Neutrophil (primary cell): ENCODE measurements around the gene ANTXRL.
"Not testable (repeated sequence)": the region's sequence is repeated elsewhere in the genome, so short reads cannot be mapped to it uniquely, and the experiment has no call there.

Source experiments
- H3K27ac ChIP-seq: fragments of 200-600 bp; sonication (generic); 2 replicates; pipeline ENCODE4 v1.5.1; 2016; ENCODE audit warnings: mild to moderate bottlenecking, moderate library complexity
- H3K27me3 ChIP-seq: fragments of 200-600 bp; sonication (generic); 2 replicates; pipeline ENCODE4 v1.6.0; 2016; ENCODE audit warnings: mild to moderate bottlenecking
- H3K36me3 ChIP-seq: fragments of 200-600 bp; sonication (generic); 2 replicates; pipeline ENCODE4 v1.5.1; 2017
- H3K4me1 ChIP-seq, 2 experiments: fragments of 200-600 bp in 1 of 2; sonication (generic) in 1 of 2; 1 replicate in 1 of 2; 2 replicates in 1 of 2; pipeline versions ENCODE4 v1.5.1 to v1.6.1; 2013 to 2016; ENCODE audit warnings: low read depth in 1 of 2, low read length in 1 of 2, mild to moderate bottlenecking in 1 of 2, moderate library complexity in 1 of 2; ENCODE audit not compliant: control insufficient read depth in 1 of 2, insufficient read depth in 1 of 2
- H3K4me3 ChIP-seq, 2 experiments: fragments of 200-600 bp in 1 of 2; sonication (generic) in 1 of 2; 1 replicate in 1 of 2; 2 replicates in 1 of 2; pipeline ENCODE4 v1.5.1; 2013 to 2016; ENCODE audit warnings: low read depth in 1 of 2, low read length in 1 of 2, mild to moderate bottlenecking in 1 of 2, moderate library complexity in 1 of 2
- H3K9me3 ChIP-seq: fragments of 200-600 bp; sonication (generic); 2 replicates; pipeline ENCODE4 v1.5.1; 2016
- CTCF ChIP-seq: fragments of 200-600 bp; sonication (generic); IDR thresholded peaks from 2 replicates; pipeline ENCODE4 v1.5.1; 2016; ENCODE audit warnings: antibody characterized with exemption

The ANTXRL gene

GRCh38 chr10:46297406-46298204 lies 10.8 kb downstream of the ANTXRL start:
- H3K4me1 ChIP-seq = peaks cover 76 to 80% of the 10 kb centered on the region in 2 experiments
- H3K4me3 ChIP-seq = no peak overlapping the region
- no peaks in the 10 kb centered on the region for H3K27me3 ChIP-seq
- no peak for TF ChIP-seq CTCF
- no peak overlapping the region for H3K27ac ChIP-seq
- no peaks in the 10 kb centered on the region for H3K36me3 ChIP-seq
- no peaks in the 10 kb centered on the region for H3K9me3 ChIP-seq

GRCh38 chr10:46298477-46299285 lies 11.9 kb downstream of the ANTXRL start:
- no peaks in the 10 kb centered on the region for H3K27me3 ChIP-seq
- no peaks in the 10 kb centered on the region for H3K36me3 ChIP-seq
- H3K4me3 ChIP-seq = peak overlapping the region; percentile 31 to 53
- peaks cover 81 to 82% of the 10 kb centered on the region in 2 experiments for H3K4me1 ChIP-seq
- peak overlapping the region; percentile 94 for H3K27ac ChIP-seq
- TF ChIP-seq CTCF = no peak
- no peaks in the 10 kb centered on the region for H3K9me3 ChIP-seq

- Histone ChIP-seq H3K27me3 (no peaks in the 10 kb centered on the region), H3K9me3 (no peaks in the 10 kb centered on the region), H3K4me1 (peaks cover 81 to 83% of the 10 kb centered on the region in 2 experiments), H3K36me3 (no peaks in the 10 kb centered on the region), H3K27ac (peak overlapping the region; percentile 94), H3K4me3 (peak overlapping the region; percentile 31 to 53)
- no peak for TF ChIP-seq CTCF
Measured at GRCh38 chr10:46299286-46299535, 12.4 kb downstream of the ANTXRL start.

GRCh38 chr10:46299536-46300369 lies 13.0 kb downstream of the ANTXRL start:
- Histone ChIP-seq H3K27me3 (no peaks in the 10 kb centered on the region), H3K27ac (peak overlapping the region; percentile 94), H3K36me3 (no peaks in the 10 kb centered on the region), H3K4me3 (peak overlapping the region; percentile 31 to 53), H3K4me1 (peaks cover 80 to 83% of the 10 kb centered on the region in 2 experiments), H3K9me3 (no peaks in the 10 kb centered on the region)
- no peak for TF ChIP-seq CTCF

GRCh38 chr10:46300370-46300711 lies 13.5 kb downstream of the ANTXRL start:
- H3K36me3 ChIP-seq, H3K9me3 ChIP-seq, H3K27me3 ChIP-seq, H3K4me3 ChIP-seq: not testable (repeated sequence)
- H3K4me1 ChIP-seq = peaks cover 81 to 84% of the 10 kb centered on the region in 2 experiments
- peak overlapping the region; percentile 94 for H3K27ac ChIP-seq
